ENCODE results near the gene ZNF385B.

The ZNF385B gene

GRCh38 chr2:179602452-179602851 is 259.0 kb downstream of the ZNF385B start:
- Histone ChIP-seq H2AK5ac (ENCODE audit: low read length, severe bottlenecking) (no peak overlapping the region), H3K27ac (ENCODE audit: low read length, poor library complexity, severe bottlenecking) (no peak overlapping the region), H3K79me1 (replicated peaks; ENCODE audit: low read length, poor library complexity, severe bottlenecking) (no peaks in the 10 kb centered on the region), H3K36me3 (ENCODE audit: control insufficient read depth in 1 of 2, insufficient read depth in 2 of 2, low read depth in 1 of 2, low read length in 2 of 2) (no peaks in the 10 kb centered on the region), H3K27me3 (ENCODE audit: control insufficient read depth in 1 of 2, insufficient read depth in 1 of 2, low read length in 2 of 2) (no peaks in the 10 kb centered on the region), H2BK5ac (ENCODE audit: low read depth, low read length, poor library complexity, severe bottlenecking) (no peak overlapping the region), H2BK12ac (ENCODE audit: low read length in 2 of 2) (no peak overlapping the region), H2BK15ac (ENCODE audit: low read depth, poor library complexity, severe bottlenecking) (no peak overlapping the region), H4K8ac (ENCODE audit: low read length) (no peak overlapping the region), H2BK120ac (ENCODE audit: low read depth, low read length) (no peak overlapping the region), H3K18ac (ENCODE audit: low read depth in 1 of 2, low read length in 2 of 2) (no peak overlapping the region), H4K91ac (ENCODE audit: low read length) (no peak overlapping the region), H3K23ac (ENCODE audit: low read length in 2 of 2) (no peak overlapping the region), H3K14ac (ENCODE audit: low read length in 2 of 2) (no peak overlapping the region), H3K9ac (ENCODE audit: low read length) (no peak overlapping the region), H3K4me1 (ENCODE audit: control insufficient read depth, insufficient read depth, low read depth, low read length) (no peaks in the 10 kb centered on the region), H3K4ac (ENCODE audit: low read depth in 1 of 2, low read length in 2 of 2) (no peak overlapping the region), H3K4me2 (ENCODE audit: low read length, poor library complexity, severe bottlenecking) (no peak overlapping the region), H3K9me3 (ENCODE audit: control insufficient read depth, low read length) (no peaks in the 10 kb centered on the region), H3K4me3 (ENCODE audit: insufficient read depth in 1 of 2, low read depth in 1 of 2, low read length in 2 of 2) (no peak overlapping the region), H2AFZ (ENCODE audit: low read depth, low read length) (no peak overlapping the region)
- no CpG with 5 or more reads among the region's 4 CpGs for WGBS
- no peak for DNase-seq

- no peak overlapping the region for H3K23ac ChIP-seq (ENCODE audit: low read length in 2 of 2)
- WGBS, result no CpG with 5 or more reads among the region's 1 CpG
These were observed 265.4 kb downstream of the ZNF385B start for GRCh38 chr2:179596018-179596417.

GRCh38 chr2:179595284-179595683 is 266.1 kb downstream of the ZNF385B start:
- H3K79me1 ChIP-seq (replicated peaks; ENCODE audit: low read length, poor library complexity, severe bottlenecking), result no peaks in the 10 kb centered on the region

More at GRCh38 chr2:179596018-179596417, 265.4 kb downstream of the ZNF385B start:
- Histone ChIP-seq H3K36me3 (ENCODE audit: control insufficient read depth in 1 of 2, insufficient read depth in 2 of 2, low read depth in 1 of 2, low read length in 2 of 2) (no peaks in the 10 kb centered on the region), H2BK15ac (ENCODE audit: low read depth, poor library complexity, severe bottlenecking) (no peak overlapping the region), H3K4me3 (ENCODE audit: insufficient read depth in 1 of 2, low read depth in 1 of 2, low read length in 2 of 2) (no peak overlapping the region), H3K18ac (ENCODE audit: low read depth in 1 of 2, low read length in 2 of 2) (no peak overlapping the region), H3K79me1 (replicated peaks; ENCODE audit: low read length, poor library complexity, severe bottlenecking) (no peaks in the 10 kb centered on the region), H4K91ac (ENCODE audit: low read length) (no peak overlapping the region), H2BK12ac (ENCODE audit: low read length in 2 of 2) (no peak overlapping the region), H2BK120ac (ENCODE audit: low read depth, low read length) (no peak overlapping the region), H2AK5ac (ENCODE audit: low read length, severe bottlenecking) (no peak overlapping the region), H3K4me1 (ENCODE audit: control insufficient read depth, insufficient read depth, low read depth, low read length) (peaks cover 1% of the 10 kb centered on the region), H3K9me3 (ENCODE audit: control insufficient read depth, low read length) (no peaks in the 10 kb centered on the region), H3K4me2 (ENCODE audit: low read length, poor library complexity, severe bottlenecking) (no peak overlapping the region), H3K14ac (ENCODE audit: low read length in 2 of 2) (no peak overlapping the region), H3K9ac (ENCODE audit: low read length) (peak overlapping the region; percentile 16), H3K27ac (ENCODE audit: low read length, poor library complexity, severe bottlenecking) (peak overlapping the region; percentile 23), H4K8ac (ENCODE audit: low read length) (no peak overlapping the region), H3K27me3 (ENCODE audit: control insufficient read depth in 1 of 2, insufficient read depth in 1 of 2, low read length in 2 of 2) (no peaks in the 10 kb centered on the region), H3K4ac (ENCODE audit: low read depth in 1 of 2, low read length in 2 of 2) (no peak overlapping the region), H2BK5ac (ENCODE audit: low read depth, low read length, poor library complexity, severe bottlenecking) (no peak overlapping the region), H2AFZ (ENCODE audit: low read depth, low read length) (no peak overlapping the region)
- no peak for DNase-seq

GRCh38 chr2:179594268-179595112 is 266.9 kb downstream of the ZNF385B start:
- H3K9me3 ChIP-seq (ENCODE audit: control insufficient read depth, low read length), result no peaks in the 10 kb centered on the region
- H3K9ac ChIP-seq (ENCODE audit: low read length), result no peak overlapping the region
- no peak overlapping the region for H4K8ac ChIP-seq (ENCODE audit: low read length)
- H3K4me1 ChIP-seq (ENCODE audit: control insufficient read depth, insufficient read depth, low read depth, low read length), result peaks cover 1% of the 10 kb centered on the region
- H3K27ac ChIP-seq (ENCODE audit: low read length, poor library complexity, severe bottlenecking), result no peak overlapping the region
- no peaks in the 10 kb centered on the region for H3K27me3 ChIP-seq (ENCODE audit: control insufficient read depth in 1 of 2, insufficient read depth in 1 of 2, low read length in 2 of 2)
- no peak overlapping the region for H3K4me2 ChIP-seq (ENCODE audit: low read length, poor library complexity, severe bottlenecking)
- H2BK120ac ChIP-seq (ENCODE audit: low read depth, low read length), result no peak overlapping the region
- H2BK5ac ChIP-seq (ENCODE audit: low read depth, low read length, poor library complexity, severe bottlenecking), result no peak overlapping the region
- no peak overlapping the region for H2AFZ ChIP-seq (ENCODE audit: low read depth, low read length)
- H3K18ac ChIP-seq (ENCODE audit: low read depth in 1 of 2, low read length in 2 of 2), result no peak overlapping the region
- H3K36me3 ChIP-seq (ENCODE audit: control insufficient read depth in 1 of 2, insufficient read depth in 2 of 2, low read depth in 1 of 2, low read length in 2 of 2), result no peaks in the 10 kb centered on the region
- no peaks in the 10 kb centered on the region for H3K79me1 ChIP-seq (replicated peaks; ENCODE audit: low read length, poor library complexity, severe bottlenecking)
- 100% methylated on average over 1 of the region's 2 CpGs for WGBS
- no peak overlapping the region for H2BK12ac ChIP-seq (ENCODE audit: low read length in 2 of 2)
- H3K23ac ChIP-seq (ENCODE audit: low read length in 2 of 2), result no peak overlapping the region
- H2AK5ac ChIP-seq (ENCODE audit: low read length, severe bottlenecking), result peak overlapping the region; percentile 66
- no peak overlapping the region for H3K4ac ChIP-seq (ENCODE audit: low read depth in 1 of 2, low read length in 2 of 2)
- no peak overlapping the region for H4K91ac ChIP-seq (ENCODE audit: low read length)
- no peak overlapping the region for H3K14ac ChIP-seq (ENCODE audit: low read length in 2 of 2)
- H2BK15ac ChIP-seq (ENCODE audit: low read depth, poor library complexity, severe bottlenecking), result no peak overlapping the region
- DNase-seq, result no peak
- H3K4me3 ChIP-seq (ENCODE audit: insufficient read depth in 1 of 2, low read depth in 1 of 2, low read length in 2 of 2), result no peak overlapping the region

More at GRCh38 chr2:179595284-179595683, 266.1 kb downstream of the ZNF385B start:
- Histone ChIP-seq H3K4ac (ENCODE audit: low read depth in 1 of 2, low read length in 2 of 2) (no peak overlapping the region), H3K4me2 (ENCODE audit: low read length, poor library complexity, severe bottlenecking) (no peak overlapping the region), H2BK15ac (ENCODE audit: low read depth, poor library complexity, severe bottlenecking) (no peak overlapping the region), H2BK5ac (ENCODE audit: low read depth, low read length, poor library complexity, severe bottlenecking) (no peak overlapping the region), H3K14ac (ENCODE audit: low read length in 2 of 2) (no peak overlapping the region), H3K23ac (ENCODE audit: low read length in 2 of 2) (no peak overlapping the region), H4K91ac (ENCODE audit: low read length) (no peak overlapping the region), H3K4me1 (ENCODE audit: control insufficient read depth, insufficient read depth, low read depth, low read length) (peaks cover 1% of the 10 kb centered on the region), H3K27ac (ENCODE audit: low read length, poor library complexity, severe bottlenecking) (no peak overlapping the region), H3K4me3 (ENCODE audit: insufficient read depth in 1 of 2, low read depth in 1 of 2, low read length in 2 of 2) (no peak overlapping the region), H3K9me3 (ENCODE audit: control insufficient read depth, low read length) (no peaks in the 10 kb centered on the region), H4K8ac (ENCODE audit: low read length) (no peak overlapping the region), H3K9ac (ENCODE audit: low read length) (no peak overlapping the region), H3K36me3 (ENCODE audit: control insufficient read depth in 1 of 2, insufficient read depth in 2 of 2, low read depth in 1 of 2, low read length in 2 of 2) (no peaks in the 10 kb centered on the region), H3K18ac (ENCODE audit: low read depth in 1 of 2, low read length in 2 of 2) (no peak overlapping the region), H3K27me3 (ENCODE audit: control insufficient read depth in 1 of 2, insufficient read depth in 1 of 2, low read length in 2 of 2) (no peaks in the 10 kb centered on the region), H2AK5ac (ENCODE audit: low read length, severe bottlenecking) (peak overlapping the region; percentile 62), H2BK120ac (ENCODE audit: low read depth, low read length) (no peak overlapping the region), H2AFZ (ENCODE audit: low read depth, low read length) (no peak overlapping the region), H2BK12ac (ENCODE audit: low read length in 2 of 2) (no peak overlapping the region)
- DNase-seq, result no peak
